ENCODE data around the gene PTCH1. TPM values are rescaled to one million over a fixed set of nuclear protein-coding genes. Genes with fewer than 3 reads are reported as not detected.

Gene PTCH1
- total and polyA plus RNA-seq, 10 of the 15 experiments (the other 5 are each of a cell fraction or from before 2014, with no cell fraction given): 0.16 to 6.1 (median 2.6) TPM

GRCh38 chr9:95507464-95508241 lies 9.1 kb downstream of the PTCH1 start:
- ChIA-PET POLR2A (interaction anchor here (1.2 kb wide), 1 partner anchor 18 kb away, joined by 5 read pairs; no protein-coding TSS in a partner anchor), RAD21 (ENCODE audit: unreplicated experiment) (interaction anchor here (2.5 kb wide), 1 partner anchor 45 kb away, joined by 14 read pairs; no protein-coding TSS in a partner anchor), SMC1A (ENCODE audit: uncharacterized antibody, unreplicated experiment) (interaction anchor here (0.8 to 1.7 kb wide), 3 partner anchors 9 to 44 kb away, joined by 3 to 5 read pairs (median 4); no protein-coding TSS in a partner anchor), CTCF (interaction anchor here (1.0 kb wide), 1 partner anchor 45 kb away, joined by 3 read pairs; no protein-coding TSS in a partner anchor)
- Histone ChIP-seq H3K27me3 (replicated peaks in 1 of 2; ENCODE audit: control insufficient read depth in 2 of 2, insufficient read depth in 2 of 2, low read length in 1 of 2) (peaks cover 4 to 6% of the 10 kb centered on the region in 2 experiments; a peak in 3 of 4 replicates), H3K4me1 (ENCODE audit: control insufficient read depth, insufficient read depth, low read length) (peaks cover 15% of the 10 kb centered on the region), H3K9ac (ENCODE audit: control insufficient read depth, insufficient read depth, low read length) (peak overlapping the region; percentile 90), H2AFZ (ENCODE audit: control insufficient read depth, low read depth, low read length) (peak overlapping the region; percentile 84), H4K20me1 (ENCODE audit: control insufficient read depth, insufficient read depth) (no peaks in the 10 kb centered on the region), H3K4me3 (peak overlapping the region; percentile 94), H3K79me2 (ENCODE audit: control insufficient read depth, insufficient read depth, low read length) (peaks cover 28% of the 10 kb centered on the region), H3K36me3 (ENCODE audit: control insufficient read depth in 2 of 2, insufficient read depth in 2 of 2, low read length in 1 of 2) (no peaks in the 10 kb centered on the region), H3K4me2 (ENCODE audit: control insufficient read depth, insufficient read depth) (peak overlapping the region; percentile 79), H3K9me3 (replicated peaks; ENCODE audit: control insufficient read depth, insufficient read depth, low read length) (no peaks in the 10 kb centered on the region), H3K27ac (ENCODE audit: control insufficient read depth, insufficient read depth) (peak overlapping the region; percentile 90)
- intact Hi-C loops (cut with micrococcal nuclease; ENCODE audit: unreplicated experiment) (loop anchor here (2.0 to 10.0 kb wide), 4 partner anchors 123 to 370 kb away; partner anchors contain the start of genes ERCC6L2 and FANCC), in situ Hi-C loops (cut with MboI) (loop anchor here (10.0 kb wide), 1 partner anchor 367 kb away; the partner anchor contains the start of gene ERCC6L2)
- no peak for FAIRE-seq
- ATAC-seq: peak; percentile 24
- no peak for DNase-seq (ENCODE audit: low read depth, low spot score)
- no TSS peak for BruUV-seq (replicated peaks)
- WGBS (ENCODE audit: insufficient coverage, insufficient replicate concordance, low lambda C conversion rate, missing lambda C conversion rate): under 1% methylated on average over 31 of the region's 36 CpGs
- no peak for TF ChIP-seq PAX8 (IDR thresholded peaks at IDR 0.05)
- no peak for TF ChIP-seq RAD21 (IDR thresholded peaks at IDR 0.05; ENCODE audit: insufficient read depth, low read depth, low read length)
- no peak for TF ChIP-seq BRCA1 (IDR thresholded peaks at IDR 0.05; ENCODE audit: low read depth, low read length)
- TF ChIP-seq, protein P1, sequence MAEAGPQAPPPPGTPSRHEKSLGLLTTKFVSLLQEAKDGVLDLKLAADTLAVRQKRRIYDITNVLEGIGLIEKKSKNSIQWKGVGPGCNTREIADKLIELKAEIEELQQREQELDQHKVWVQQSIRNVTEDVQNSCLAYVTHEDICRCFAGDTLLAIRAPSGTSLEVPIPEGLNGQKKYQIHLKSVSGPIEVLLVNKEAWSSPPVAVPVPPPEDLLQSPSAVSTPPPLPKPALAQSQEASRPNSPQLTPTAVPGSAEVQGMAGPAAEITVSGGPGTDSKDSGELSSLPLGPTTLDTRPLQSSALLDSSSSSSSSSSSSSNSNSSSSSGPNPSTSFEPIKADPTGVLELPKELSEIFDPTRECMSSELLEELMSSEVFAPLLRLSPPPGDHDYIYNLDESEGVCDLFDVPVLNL (IDR thresholded peaks at IDR 0.05; ENCODE audit: low read depth, low read length): no peak
- TF ChIP-seq PAX5 (IDR thresholded peaks at IDR 0.05; ENCODE audit: borderline replicate concordance, low read depth, low read length): no peak; the same call in 1 of the 2 replicates
- TF ChIP-seq KLF5 (IDR thresholded peaks at IDR 0.05; ENCODE audit: partially characterized antibody): no peak
- no peak for TF ChIP-seq IRF4 (IDR thresholded peaks at IDR 0.05; ENCODE audit: low read depth, low read length)
- no peak for TF ChIP-seq BCL11A (IDR thresholded peaks at IDR 0.05; ENCODE audit: low read depth, low read length)
- TF ChIP-seq FOXM1 (IDR thresholded peaks at IDR 0.05; ENCODE audit: low read depth, low read length): no peak
- TF ChIP-seq POLR2AphosphoS2 (IDR thresholded peaks at IDR 0.05; ENCODE audit: low read depth, low read length): no peak
- no peak for TF ChIP-seq PKNOX1 (IDR thresholded peaks at IDR 0.05)
- TF ChIP-seq ZNF207 (IDR thresholded peaks at IDR 0.05; ENCODE audit: borderline replicate concordance): no peak
- TF ChIP-seq SUPT20H (IDR thresholded peaks at IDR 0.05; ENCODE audit: borderline replicate concordance, control insufficient read depth, low read depth, low read length): no peak
- TF ChIP-seq STAT1 (conservative IDR thresholded peaks at IDR 0.05): no peak
- no peak for TF ChIP-seq IRF3 (IDR thresholded peaks at IDR 0.05)
- no peak for TF ChIP-seq CREM (IDR thresholded peaks at IDR 0.05; ENCODE audit: low read depth)
- TF ChIP-seq ATF3 (IDR thresholded peaks at IDR 0.05; ENCODE audit: borderline replicate concordance, extremely low read depth, low read depth, low read length): no peak
- 0 out of 2 replicates have a peak, but pooled peaks have one; percentile 24 for TF ChIP-seq CHD2 (IDR thresholded peaks at IDR 0.05; ENCODE audit: borderline replicate concordance, low read depth, low read length)
- 0 out of 2 replicates have a peak, but pooled peaks have one; percentile 9 for TF ChIP-seq SPI1 (IDR thresholded peaks at IDR 0.05; ENCODE audit: borderline replicate concordance, insufficient read depth, low read depth, low read length)
- no peak for TF ChIP-seq ZBED1 (IDR thresholded peaks at IDR 0.05; ENCODE audit: borderline replicate concordance)

All from GM12878 (cell line).